Hepatocyte (in vitro differentiated cells): ENCODE measurements around the gene TTF2.

Source experiments
- CTCF ChIP-seq: fragments of 200-600 bp; sonication (generic); IDR thresholded peaks from 2 replicates; pipeline ENCODE4 v1.5.1; 2016; ENCODE audit warnings: antibody characterized with exemption, mild to moderate bottlenecking; ENCODE audit not compliant: poor library complexity
- EZH2 ChIP-seq: fragments of 200-600 bp; sonication (generic); IDR thresholded peaks from 2 replicates; pipeline ENCODE4 v1.6.1; 2016; ENCODE audit warnings: antibody characterized with exemption, mild to moderate bottlenecking, borderline replicate concordance
- EZH2phosphoT487 ChIP-seq: fragments of 200-600 bp; sonication (generic); IDR thresholded peaks from one replicate; pipeline ENCODE4 v1.6.1; 2018; ENCODE audit warnings: antibody characterized with exemption, mild to moderate bottlenecking, low read depth, moderate library complexity; ENCODE audit not compliant: unreplicated experiment, severe bottlenecking

- TF ChIP-seq EZH2 = no peak
- TF ChIP-seq CTCF = no peak
- TF ChIP-seq EZH2phosphoT487 = no peak
Measured at GRCh38 chr1:117025568-117025967, 34.6 kb upstream of the TTF2 start.
